ENCODE results near the gene MASP1.

DNA sequence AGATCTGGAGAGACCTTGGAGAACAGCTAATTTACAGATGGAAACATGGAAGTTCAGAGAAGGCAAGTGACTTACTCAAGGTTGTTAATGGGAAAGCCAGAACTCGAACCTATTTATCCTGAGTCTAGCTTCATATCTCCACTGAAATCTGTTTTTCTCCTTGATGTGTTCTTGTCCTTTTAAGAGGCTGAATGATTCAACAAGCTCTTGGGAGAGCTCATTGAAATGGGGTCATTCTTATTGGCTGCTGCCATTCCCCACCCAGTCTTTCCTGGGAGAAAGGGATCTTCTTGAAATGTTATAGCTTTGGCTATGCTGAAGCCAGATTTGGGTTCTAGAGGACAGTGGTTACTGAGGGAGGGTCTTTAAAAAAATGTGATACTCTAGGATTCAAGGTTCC is 53.3 kb downstream of the MASP1 start:
- no peak for TF ChIP-seq TAF1 (IDR thresholded peaks at IDR 0.05; ENCODE audit: borderline replicate concordance, insufficient read depth, low read length)
- TF ChIP-seq, protein P1, sequence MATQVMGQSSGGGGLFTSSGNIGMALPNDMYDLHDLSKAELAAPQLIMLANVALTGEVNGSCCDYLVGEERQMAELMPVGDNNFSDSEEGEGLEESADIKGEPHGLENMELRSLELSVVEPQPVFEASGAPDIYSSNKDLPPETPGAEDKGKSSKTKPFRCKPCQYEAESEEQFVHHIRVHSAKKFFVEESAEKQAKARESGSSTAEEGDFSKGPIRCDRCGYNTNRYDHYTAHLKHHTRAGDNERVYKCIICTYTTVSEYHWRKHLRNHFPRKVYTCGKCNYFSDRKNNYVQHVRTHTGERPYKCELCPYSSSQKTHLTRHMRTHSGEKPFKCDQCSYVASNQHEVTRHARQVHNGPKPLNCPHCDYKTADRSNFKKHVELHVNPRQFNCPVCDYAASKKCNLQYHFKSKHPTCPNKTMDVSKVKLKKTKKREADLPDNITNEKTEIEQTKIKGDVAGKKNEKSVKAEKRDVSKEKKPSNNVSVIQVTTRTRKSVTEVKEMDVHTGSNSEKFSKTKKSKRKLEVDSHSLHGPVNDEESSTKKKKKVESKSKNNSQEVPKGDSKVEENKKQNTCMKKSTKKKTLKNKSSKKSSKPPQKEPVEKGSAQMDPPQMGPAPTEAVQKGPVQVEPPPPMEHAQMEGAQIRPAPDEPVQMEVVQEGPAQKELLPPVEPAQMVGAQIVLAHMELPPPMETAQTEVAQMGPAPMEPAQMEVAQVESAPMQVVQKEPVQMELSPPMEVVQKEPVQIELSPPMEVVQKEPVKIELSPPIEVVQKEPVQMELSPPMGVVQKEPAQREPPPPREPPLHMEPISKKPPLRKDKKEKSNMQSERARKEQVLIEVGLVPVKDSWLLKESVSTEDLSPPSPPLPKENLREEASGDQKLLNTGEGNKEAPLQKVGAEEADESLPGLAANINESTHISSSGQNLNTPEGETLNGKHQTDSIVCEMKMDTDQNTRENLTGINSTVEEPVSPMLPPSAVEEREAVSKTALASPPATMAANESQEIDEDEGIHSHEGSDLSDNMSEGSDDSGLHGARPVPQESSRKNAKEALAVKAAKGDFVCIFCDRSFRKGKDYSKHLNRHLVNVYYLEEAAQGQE (IDR thresholded peaks at IDR 0.05; ENCODE audit: insufficient read depth in 1 of 2, low read depth in 2 of 2, low read length in 2 of 2), result no peak
- no peak for TF ChIP-seq POLR2AphosphoS5 (IDR thresholded peaks at IDR 0.05; ENCODE audit: low read depth, low read length)
- TF ChIP-seq SIN3A (IDR thresholded peaks at IDR 0.05; ENCODE audit: borderline replicate concordance, insufficient read depth, low read length), result no peak
- no peak for TF ChIP-seq FOXP2 (optimal IDR thresholded peaks at IDR 0.05; ENCODE audit: borderline replicate concordance, extremely low read depth, extremely low read length, insufficient read depth)
